ENCODE data around the gene KCNJ15. TPM values are rescaled to one million over a fixed set of nuclear protein-coding genes. Genes with fewer than 3 reads are reported as not detected.

The KCNJ15 gene
- total and polyA plus RNA-seq, 2 of the 13 experiments (the other 11 are each of a cell fraction or from before 2014, with no cell fraction given), result not detected

GRCh38 chr21:38220270-38220737 lies 36.5 kb upstream of the KCNJ15 start (continued):
- no peak for TF ChIP-seq MZF1 (CRISPR knock-in tag; IDR thresholded peaks at IDR 0.05; ENCODE audit: borderline replicate concordance)

GRCh38 chr21:38221594-38221993 lies 35.2 kb upstream of the KCNJ15 start:
- no peak for ATAC-seq
- intact Hi-C loops (cut with micrococcal nuclease; ENCODE audit: unreplicated experiment), result no loop called here
- H3K79me2 ChIP-seq (ENCODE audit: insufficient read depth, low read length), result no peaks in the 10 kb centered on the region

More at GRCh38 chr21:38221594-38221993, 35.2 kb upstream of the KCNJ15 start:
- H4K20me1 ChIP-seq (ENCODE audit: insufficient read depth, low read length), result no peaks in the 10 kb centered on the region
- no peaks in the 10 kb centered on the region for H3K36me3 ChIP-seq (replicated peaks in 1 of 2; ENCODE audit: control insufficient read depth in 1 of 2, insufficient read depth in 2 of 2, low read length in 2 of 2)
- no peak overlapping the region for H2AFZ ChIP-seq (ENCODE audit: low read length)
- BruUV-seq (replicated peaks), result no TSS peak
- no peak overlapping the region for H3K4me3 ChIP-seq (replicated peaks in 1 of 3; ENCODE audit: insufficient read depth in 1 of 3, low read depth in 2 of 3, low read length in 3 of 3)
- CTCF ChIA-PET (ENCODE audit: low intra/inter-chr PET ratio, low total read pairs), result no interaction called here
- DNase-seq (ENCODE audit: low spot score) (no peak), FAIRE-seq (no peak)
- POLR2A ChIA-PET, result no interaction called here
- no peak overlapping the region for H3K4me2 ChIP-seq (ENCODE audit: low read depth, low read length)
- H3K9ac ChIP-seq (ENCODE audit: insufficient read depth, low read depth, low read length), result no peak overlapping the region
- no peak overlapping the region for H3K27ac ChIP-seq (ENCODE audit: extremely low read length, insufficient read depth, low read length)
- no peaks in the 10 kb centered on the region for H3K27me3 ChIP-seq (ENCODE audit: control insufficient read depth in 1 of 2, insufficient read depth in 2 of 2, low read length in 2 of 2)
- TF ChIP-seq ZNF766 (CRISPR knock-in tag; IDR thresholded peaks at IDR 0.05; ENCODE audit: borderline replicate concordance) (no peak), HMG20B (CRISPR knock-in tag; conservative IDR thresholded peaks at IDR 0.05) (no peak), KLF13 (CRISPR knock-in tag; IDR thresholded peaks at IDR 0.05) (no peak), RXRA (CRISPR knock-in tag; IDR thresholded peaks at IDR 0.05) (no peak), ZNF674 (CRISPR knock-in tag; IDR thresholded peaks at IDR 0.05; ENCODE audit: low read depth) (no peak), ZBTB49 (CRISPR knock-in tag; IDR thresholded peaks at IDR 0.05; ENCODE audit: borderline replicate concordance) (no peak), ZNF337 (CRISPR knock-in tag; IDR thresholded peaks at IDR 0.05; ENCODE audit: borderline replicate concordance, low read depth) (no peak), TOE1 (CRISPR knock-in tag; IDR thresholded peaks at IDR 0.05) (no peak), NFIB (CRISPR knock-in tag; IDR thresholded peaks at IDR 0.05; ENCODE audit: borderline replicate concordance) (no peak), KDM2A (CRISPR knock-in tag; IDR thresholded peaks at IDR 0.05; ENCODE audit: borderline replicate concordance, low read depth) (no peak), CEBPG (CRISPR knock-in tag; IDR thresholded peaks at IDR 0.05) (no peak), ZNF773 (CRISPR knock-in tag; IDR thresholded peaks at IDR 0.05; ENCODE audit: borderline replicate concordance) (no peak)
- in situ Hi-C loops (cut with HindIII; ENCODE audit: extremely low pct_ligation_motif_present, low pct_unique_long_range_greater_than_20kb), result loop anchor here (5.0 kb wide), 1 partner anchor 131 kb away; no protein-coding TSS in a partner anchor
- WGBS (ENCODE audit: low lambda C conversion rate), result 40% methylated on average over 1 of the region's 1 CpG
- H3K9me3 ChIP-seq (ENCODE audit: low read length), result peaks cover 49% of the 10 kb centered on the region
- H3K4me1 ChIP-seq (ENCODE audit: insufficient read depth, low read length), result no peaks in the 10 kb centered on the region
